K562 (cell line): ENCODE results near the gene CDK4. TPM values are rescaled to one million over a fixed set of nuclear protein-coding genes. Genes with fewer than 3 reads are reported as not detected.

ENCODE experiments used
- ARHGAP35 ChIP-seq: fragments of 450-650 bp; IDR thresholded peaks from 2 replicates; pipeline ENCODE4 v1.6.1; 2018; ENCODE audit not compliant: partially characterized antibody
- CBX5 ChIP-seq: IDR thresholded peaks from 2 replicates; pipeline ENCODE4 v1.6.1; 2014; ENCODE audit warnings: low read depth, borderline replicate concordance
- HDAC2 ChIP-seq: fragments of 450-650 bp; IDR thresholded peaks from 2 replicates; pipeline ENCODE4 v1.6.1; 2016; ENCODE audit warnings: mild to moderate bottlenecking
- MCM7 ChIP-seq, 2 experiments: fragments of 450-650 bp; IDR thresholded peaks; 2 replicates each; pipeline ENCODE4 v1.6.1; 2016 to 2018
- MEF2A ChIP-seq: IDR thresholded peaks from 2 replicates; pipeline ENCODE4 v1.6.1; 2011; ENCODE audit warnings: low read depth, mild to moderate bottlenecking, low read length, moderate library complexity; ENCODE audit not compliant: control insufficient read depth
- NELFE ChIP-seq: IDR thresholded peaks from 2 replicates; pipeline ENCODE4 v1.6.1; 2011; ENCODE audit warnings: mild to moderate bottlenecking; ENCODE audit not compliant: insufficient read depth, insufficient read length
- NRF1 ChIP-seq, 2 experiments: fragments of 450-650 bp; IDR thresholded peaks in 1 of 2; conservative IDR thresholded peaks in 1 of 2; 2 replicates each; pipeline ENCODE4 v1.6.1; 2014; ENCODE audit warnings: mild to moderate bottlenecking in 2 of 2
- OTX1 ChIP-seq: fragments of 450-650 bp; formaldehyde crosslinking; IDR thresholded peaks from 2 replicates; pipeline ENCODE4 v1.4.0; 2022; ENCODE audit warnings: mild to moderate bottlenecking
- PRDM10 ChIP-seq: fragments of 450-650 bp; IDR thresholded peaks from 2 replicates; pipeline ENCODE4 v1.6.1; 2018; ENCODE audit not compliant: partially characterized antibody
- SIN3B ChIP-seq: fragments of 450-650 bp; IDR thresholded peaks from 2 replicates; pipeline ENCODE4 v1.6.1; 2017; ENCODE audit warnings: low read depth, mild to moderate bottlenecking, moderate library complexity
- SNIP1 ChIP-seq: fragments of 450-650 bp; IDR thresholded peaks from 2 replicates; pipeline ENCODE4 v1.7.1; 2017; ENCODE audit warnings: low read depth, mild to moderate bottlenecking
- TRIM25 ChIP-seq: fragments of 450-650 bp; IDR thresholded peaks from 2 replicates; pipeline ENCODE4 v1.7.0; 2016; ENCODE audit warnings: borderline replicate concordance
- ZNF280A ChIP-seq: fragments of 450-650 bp; IDR thresholded peaks from 2 replicates; pipeline ENCODE4 v1.6.1; 2018; ENCODE audit warnings: mild to moderate bottlenecking, low read depth; ENCODE audit not compliant: partially characterized antibody
- ZNF436 ChIP-seq: fragments of 250-450, 450-650 bp; sonication (Bioruptor Pico); formaldehyde crosslinking; IDR thresholded peaks from 2 replicates; pipeline ENCODE4 v1.7.0; 2020; ENCODE audit warnings: mild to moderate bottlenecking
- ZNF695 ChIP-seq: fragments of 450-650 bp; formaldehyde crosslinking; IDR thresholded peaks from 2 replicates; pipeline ENCODE4 v1.4.0; 2020; ENCODE audit warnings: mild to moderate bottlenecking, moderate library complexity
- ZNF764 ChIP-seq: fragments of 250-450 bp; sonication (Bioruptor Pico); IDR thresholded peaks from 2 replicates; pipeline ENCODE4 v1.4.0; 2020; ENCODE audit warnings: low read depth, mild to moderate bottlenecking, moderate library complexity
- polyA plus RNA-seq, 8 experiments: library from polyadenylated mRNA; depleted of rRNA in 4 of 8; stranded (reverse) in 5 of 8; unstranded in 3 of 8; fragments of >200 nt; fragmentation: Nextera tagmentation in 2 of 8; fragmentation: Illumina TruSeq in 1 of 8; extraction: Ambion mirVana in 2 of 8; extraction: Trizol in 1 of 8; gene quantifications; 2 replicates each; pipeline versions ENCODE4 v1.2.1 to v1.2.3, GENCODE V29; 2011 to 2014; ENCODE audit warnings: inconsistent platforms in 1 of 8, missing spikeins in 1 of 8
- total RNA-seq, 7 experiments: library from RNA; depleted of rRNA in 6 of 7; stranded (reverse); fragments of >200 nt in 6 of 7; fragmentation: Illumina TruSeq in 2 of 7; extraction: Trizol in 2 of 7; gene quantifications; 2 replicates each; pipeline versions ENCODE4 v1.2.1 to v1.2.3, GENCODE V29; 2011 to 2021; ENCODE audit warnings: low replicate concordance in 1 of 7
- TF ChIP-seq, protein P1 (sequence below), 2 experiments: fragments of 450-650 bp in 1 of 2; sonication (generic) in 1 of 2; formaldehyde crosslinking; conservative IDR thresholded peaks; 2 replicates each; pipeline versions ENCODE4 v1.4.0 to v1.8.1; 2020 to 2022; ENCODE audit warnings: mild to moderate bottlenecking in 1 of 2, missing genetic modification reagents in 1 of 2
- TF ChIP-seq, protein P2 (sequence below): sonication (generic); formaldehyde crosslinking; IDR thresholded peaks from 2 replicates; pipeline ENCODE4 v1.8.0; 2022; ENCODE audit warnings: mild to moderate bottlenecking, missing genetic modification reagents

CDK4 gene
- total and polyA plus RNA-seq, 9 of the 15 experiments (the other 6 are each of a cell fraction or from before 2014, with no cell fraction given) = 37.8 to 436 (median 238) TPM

GRCh38 chr12:57771873-57772428 is 19.8 kb upstream of the CDK4 start, which contains the start of gene METTL1 (continued):
- no peak for TF ChIP-seq ARHGAP35
- TF ChIP-seq MEF2A = no peak
- no peak for TF ChIP-seq ZNF280A
- no peak for TF ChIP-seq CBX5
- TF ChIP-seq NELFE = no peak
- no peak for TF ChIP-seq TRIM25
- no peak for TF ChIP-seq PRDM10
- TF ChIP-seq HDAC2 = peak; percentile 100
- TF ChIP-seq MCM7 (IDR thresholded peaks at IDR 0.05) = no peak
- TF ChIP-seq ZNF436 (CRISPR knock-in tag) = no peak
- TF ChIP-seq, protein P1, sequence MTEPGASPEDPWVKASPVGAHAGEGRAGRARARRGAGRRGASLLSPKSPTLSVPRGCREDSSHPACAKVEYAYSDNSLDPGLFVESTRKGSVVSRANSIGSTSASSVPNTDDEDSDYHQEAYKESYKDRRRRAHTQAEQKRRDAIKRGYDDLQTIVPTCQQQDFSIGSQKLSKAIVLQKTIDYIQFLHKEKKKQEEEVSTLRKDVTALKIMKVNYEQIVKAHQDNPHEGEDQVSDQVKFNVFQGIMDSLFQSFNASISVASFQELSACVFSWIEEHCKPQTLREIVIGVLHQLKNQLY (CRISPR knock-in tag; conservative IDR thresholded peaks at IDR 0.05) = no peak
- TF ChIP-seq NRF1 (conservative IDR thresholded peaks at IDR 0.05 in 1 of 2, IDR thresholded peaks at IDR 0.05 in 1 of 2) = peak; percentile 85 to 88
- no peak for TF ChIP-seq OTX1
- peak; percentile 96 for TF ChIP-seq SIN3B
- TF ChIP-seq SNIP1 = no peak
- no peak for TF ChIP-seq ZNF764
- no peak for TF ChIP-seq ZNF695
- TF ChIP-seq, protein P2, sequence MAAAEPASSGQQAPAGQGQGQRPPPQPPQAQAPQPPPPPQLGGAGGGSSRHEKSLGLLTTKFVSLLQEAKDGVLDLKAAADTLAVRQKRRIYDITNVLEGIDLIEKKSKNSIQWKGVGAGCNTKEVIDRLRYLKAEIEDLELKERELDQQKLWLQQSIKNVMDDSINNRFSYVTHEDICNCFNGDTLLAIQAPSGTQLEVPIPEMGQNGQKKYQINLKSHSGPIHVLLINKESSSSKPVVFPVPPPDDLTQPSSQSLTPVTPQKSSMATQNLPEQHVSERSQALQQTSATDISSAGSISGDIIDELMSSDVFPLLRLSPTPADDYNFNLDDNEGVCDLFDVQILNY = peak; percentile 74; the same call in 1 of the 2 replicates
